ENCODE results near the gene SETD1A. TPM values are rescaled to one million over a fixed set of nuclear protein-coding genes. Genes with fewer than 3 reads are reported as not detected.

The SETD1A gene
- total RNA-seq, 1 donor from 2014 or later = 4.7 TPM

DNA sequence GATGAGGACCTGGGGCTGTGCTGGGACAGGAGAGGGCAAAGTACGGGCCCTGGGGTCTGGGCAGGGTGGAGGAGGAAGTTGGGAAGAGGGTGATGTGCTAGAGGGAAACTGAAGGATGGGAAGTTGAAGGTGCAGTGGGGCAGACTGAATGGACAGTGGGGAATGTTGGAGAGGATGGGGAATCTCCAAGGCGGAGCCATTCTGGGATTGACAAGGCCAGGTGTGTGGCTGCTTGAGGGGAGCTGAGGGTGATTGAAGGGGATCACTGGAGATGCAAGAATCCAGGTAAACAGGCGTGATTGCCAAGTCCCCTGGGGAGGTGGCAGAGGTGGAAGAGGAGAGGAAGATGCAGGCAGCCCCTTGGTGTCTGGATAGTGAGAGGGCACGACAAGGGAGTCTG is 18.9 kb downstream of the SETD1A start:
- DNase-seq (ENCODE audit: low read depth) = no peak
- TF ChIP-seq, protein P1, sequence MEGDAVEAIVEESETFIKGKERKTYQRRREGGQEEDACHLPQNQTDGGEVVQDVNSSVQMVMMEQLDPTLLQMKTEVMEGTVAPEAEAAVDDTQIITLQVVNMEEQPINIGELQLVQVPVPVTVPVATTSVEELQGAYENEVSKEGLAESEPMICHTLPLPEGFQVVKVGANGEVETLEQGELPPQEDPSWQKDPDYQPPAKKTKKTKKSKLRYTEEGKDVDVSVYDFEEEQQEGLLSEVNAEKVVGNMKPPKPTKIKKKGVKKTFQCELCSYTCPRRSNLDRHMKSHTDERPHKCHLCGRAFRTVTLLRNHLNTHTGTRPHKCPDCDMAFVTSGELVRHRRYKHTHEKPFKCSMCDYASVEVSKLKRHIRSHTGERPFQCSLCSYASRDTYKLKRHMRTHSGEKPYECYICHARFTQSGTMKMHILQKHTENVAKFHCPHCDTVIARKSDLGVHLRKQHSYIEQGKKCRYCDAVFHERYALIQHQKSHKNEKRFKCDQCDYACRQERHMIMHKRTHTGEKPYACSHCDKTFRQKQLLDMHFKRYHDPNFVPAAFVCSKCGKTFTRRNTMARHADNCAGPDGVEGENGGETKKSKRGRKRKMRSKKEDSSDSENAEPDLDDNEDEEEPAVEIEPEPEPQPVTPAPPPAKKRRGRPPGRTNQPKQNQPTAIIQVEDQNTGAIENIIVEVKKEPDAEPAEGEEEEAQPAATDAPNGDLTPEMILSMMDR (conservative IDR thresholded peaks at IDR 0.05; ENCODE audit: low read depth, low read length) = no peak
- no peak overlapping the region for H3K4me3 ChIP-seq (ENCODE audit: low read depth, low read length)

DNA sequence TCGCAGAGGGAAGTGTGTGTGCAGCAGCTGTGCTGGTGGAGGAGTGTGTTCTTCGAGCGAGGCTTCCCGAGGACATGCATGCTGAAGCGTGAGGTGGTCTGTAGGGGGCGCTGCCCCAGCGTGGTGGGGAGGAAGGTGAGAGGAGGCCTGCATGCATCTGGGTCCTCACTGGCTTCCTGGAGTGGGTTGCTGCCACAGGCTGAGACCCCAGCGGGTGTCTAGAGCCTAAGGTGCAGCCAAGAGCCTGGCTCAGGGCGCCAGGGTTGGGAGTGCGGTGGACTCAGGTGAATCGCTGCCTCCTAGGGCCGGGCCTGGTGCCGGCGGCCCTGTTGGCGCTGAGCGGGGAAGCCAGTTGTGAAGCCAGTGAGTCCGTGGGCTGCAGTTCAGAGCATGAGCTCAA is 19.9 kb downstream of the SETD1A start:
- TF ChIP-seq, protein P1 (conservative IDR thresholded peaks at IDR 0.05; ENCODE audit: low read depth, low read length) = peak; percentile 50
- DNase-seq (ENCODE audit: low read depth) = no peak
- no peak overlapping the region for H3K4me3 ChIP-seq (ENCODE audit: low read depth, low read length)

- no peak for DNase-seq (ENCODE audit: low read depth)
- TF ChIP-seq, protein P1 (conservative IDR thresholded peaks at IDR 0.05; ENCODE audit: low read depth, low read length) = no peak
Observed at GRCh38 chr16:30979170-30980022, 21.8 kb downstream of the SETD1A start.

DNA sequence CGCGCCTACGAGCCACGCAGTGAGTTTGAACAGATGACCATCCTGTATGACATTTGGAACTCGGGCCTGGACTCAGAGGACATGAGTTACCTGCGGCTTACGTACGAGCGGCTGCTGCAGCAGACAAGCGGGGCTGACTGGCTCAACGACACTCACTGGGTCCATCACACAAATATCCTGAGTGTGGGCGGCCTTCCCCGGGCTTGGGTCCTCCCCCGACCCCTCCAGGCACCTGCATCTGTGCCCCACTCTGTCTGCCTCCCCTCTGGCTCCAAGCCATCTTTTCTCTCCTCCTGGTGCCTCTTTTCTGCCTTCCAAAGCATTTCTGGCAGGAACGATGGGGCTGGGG is 22.4 kb downstream of the SETD1A start:
- DNase-seq (ENCODE audit: low read depth) = no peak

More at GRCh38 chr16:30979170-30980022, 21.8 kb downstream of the SETD1A start:
- H3K4me3 ChIP-seq (ENCODE audit: low read depth, low read length) = no peak overlapping the region

DNA sequence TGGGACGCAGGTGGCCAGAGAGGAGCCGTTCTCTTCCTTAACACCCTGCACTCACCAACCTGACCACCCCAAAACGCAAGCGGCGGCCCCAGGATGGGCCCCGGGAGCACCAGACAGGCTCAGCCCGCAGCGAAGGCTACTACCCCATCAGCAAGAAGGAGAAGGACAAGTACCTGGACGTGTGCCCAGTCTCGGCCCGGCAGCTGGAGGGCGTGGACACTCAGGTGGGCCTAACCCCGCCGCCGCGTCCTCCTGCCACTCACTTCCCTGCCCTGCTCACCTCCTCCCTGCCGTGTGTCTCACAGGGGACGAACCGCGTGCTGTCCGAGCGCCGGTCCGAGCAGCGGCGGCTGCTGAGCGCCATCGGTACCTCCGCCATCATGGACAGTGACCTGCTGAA is 22.9 kb downstream of the SETD1A start:
- TF ChIP-seq, protein P1 (conservative IDR thresholded peaks at IDR 0.05; ENCODE audit: low read depth, low read length) = no peak
- no peak overlapping the region for H3K4me3 ChIP-seq (ENCODE audit: low read depth, low read length)
- DNase-seq (ENCODE audit: low read depth) = no peak

More for the DNA sequence above, 22.4 kb downstream of the SETD1A start:
- TF ChIP-seq, protein P1 (conservative IDR thresholded peaks at IDR 0.05; ENCODE audit: low read depth, low read length) = no peak
- H3K4me3 ChIP-seq (ENCODE audit: low read depth, low read length) = no peak overlapping the region

DNA sequence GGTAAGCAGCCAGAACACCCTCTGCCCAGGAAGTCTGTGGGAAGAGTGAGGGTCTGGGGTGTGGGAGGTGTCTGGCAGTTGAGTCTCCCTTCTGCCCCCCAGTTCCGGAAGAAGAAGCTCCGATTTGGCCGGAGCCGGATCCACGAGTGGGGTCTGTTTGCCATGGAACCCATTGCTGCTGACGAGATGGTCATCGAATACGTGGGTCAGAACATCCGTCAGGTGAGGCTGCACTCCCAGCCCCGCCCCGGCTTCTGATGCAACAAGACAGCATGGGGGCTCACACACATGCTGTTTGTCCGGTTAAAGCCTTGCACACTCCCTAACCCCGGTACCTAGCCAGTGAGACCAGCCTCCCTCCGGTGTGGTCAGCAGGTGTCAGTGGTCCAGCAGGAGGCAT is 23.4 kb downstream of the SETD1A start:
- H3K4me3 ChIP-seq (ENCODE audit: low read depth, low read length) = no peak overlapping the region
- DNase-seq (ENCODE audit: low read depth) = no peak
- TF ChIP-seq, protein P1 (conservative IDR thresholded peaks at IDR 0.05; ENCODE audit: low read depth, low read length) = no peak
